ENCODE results near the gene CADPS.

DNA sequence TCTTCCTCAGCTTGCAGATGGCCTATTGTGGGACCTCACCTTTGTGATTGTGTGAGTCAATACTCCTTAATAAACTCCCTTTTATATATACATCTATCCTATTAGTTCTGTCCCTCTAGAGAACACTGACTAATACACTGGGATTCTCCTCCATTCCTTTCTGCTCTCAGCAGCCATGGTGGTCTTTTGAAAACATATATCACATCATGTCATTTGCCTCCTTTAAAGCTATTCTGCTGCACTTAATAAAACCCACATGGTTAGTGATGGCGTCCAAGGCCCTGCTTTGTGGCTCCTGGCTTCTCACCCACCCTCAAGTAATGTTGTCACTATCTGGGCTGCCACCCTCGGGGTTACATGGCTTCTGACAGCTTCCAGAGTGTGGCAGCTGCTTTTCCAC lies 169.5 kb downstream of the CADPS start:
- TF ChIP-seq CTCF (IDR thresholded peaks at IDR 0.05) (no peak), NR3C1 (CRISPR knock-in tag; conservative IDR thresholded peaks at IDR 0.05; ENCODE audit: low read depth) (no peak), ZNF317 (CRISPR knock-in tag; IDR thresholded peaks at IDR 0.05; ENCODE audit: borderline replicate concordance, low read depth) (no peak), PREB (CRISPR knock-in tag; IDR thresholded peaks at IDR 0.05; ENCODE audit: borderline replicate concordance) (no peak), HMGXB4 (CRISPR knock-in tag; IDR thresholded peaks at IDR 0.05) (no peak), CREM (CRISPR knock-in tag; IDR thresholded peaks at IDR 0.05) (no peak), MXD4 (CRISPR knock-in tag; IDR thresholded peaks at IDR 0.05; ENCODE audit: borderline replicate concordance) (no peak), TEAD4 (CRISPR knock-in tag; IDR thresholded peaks at IDR 0.05) (no peak), OVOL2 (CRISPR knock-in tag; IDR thresholded peaks at IDR 0.05; ENCODE audit: borderline replicate concordance) (no peak)
- TF ChIP-seq, protein P1, sequence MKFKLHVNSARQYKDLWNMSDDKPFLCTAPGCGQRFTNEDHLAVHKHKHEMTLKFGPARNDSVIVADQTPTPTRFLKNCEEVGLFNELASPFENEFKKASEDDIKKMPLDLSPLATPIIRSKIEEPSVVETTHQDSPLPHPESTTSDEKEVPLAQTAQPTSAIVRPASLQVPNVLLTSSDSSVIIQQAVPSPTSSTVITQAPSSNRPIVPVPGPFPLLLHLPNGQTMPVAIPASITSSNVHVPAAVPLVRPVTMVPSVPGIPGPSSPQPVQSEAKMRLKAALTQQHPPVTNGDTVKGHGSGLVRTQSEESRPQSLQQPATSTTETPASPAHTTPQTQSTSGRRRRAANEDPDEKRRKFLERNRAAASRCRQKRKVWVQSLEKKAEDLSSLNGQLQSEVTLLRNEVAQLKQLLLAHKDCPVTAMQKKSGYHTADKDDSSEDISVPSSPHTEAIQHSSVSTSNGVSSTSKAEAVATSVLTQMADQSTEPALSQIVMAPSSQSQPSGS (CRISPR knock-in tag; IDR thresholded peaks at IDR 0.05; ENCODE audit: borderline replicate concordance, low read depth) = no peak
- TF ChIP-seq, protein P2, sequence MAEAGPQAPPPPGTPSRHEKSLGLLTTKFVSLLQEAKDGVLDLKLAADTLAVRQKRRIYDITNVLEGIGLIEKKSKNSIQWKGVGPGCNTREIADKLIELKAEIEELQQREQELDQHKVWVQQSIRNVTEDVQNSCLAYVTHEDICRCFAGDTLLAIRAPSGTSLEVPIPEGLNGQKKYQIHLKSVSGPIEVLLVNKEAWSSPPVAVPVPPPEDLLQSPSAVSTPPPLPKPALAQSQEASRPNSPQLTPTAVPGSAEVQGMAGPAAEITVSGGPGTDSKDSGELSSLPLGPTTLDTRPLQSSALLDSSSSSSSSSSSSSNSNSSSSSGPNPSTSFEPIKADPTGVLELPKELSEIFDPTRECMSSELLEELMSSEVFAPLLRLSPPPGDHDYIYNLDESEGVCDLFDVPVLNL (CRISPR knock-in tag; IDR thresholded peaks at IDR 0.05; ENCODE audit: borderline replicate concordance, low read depth) = no peak
